22Rv1 (cell line): Measurements from ENCODE around the gene UNC13C.

Experiments
- H3K27ac ChIP-seq: fragments of 450-650 bp; 2 replicates; pipeline ENCODE4 v1.5.1; 2017
- ZFX ChIP-seq: fragments of 450-650 bp; IDR thresholded peaks from 2 replicates; pipeline ENCODE4 v1.6.1; 2017; ENCODE audit warnings: antibody characterized with exemption, borderline replicate concordance
- TF ChIP-seq, protein P1 (sequence below): fragments of 450-650 bp; IDR thresholded peaks from 2 replicates; pipeline ENCODE4 v1.5.1; 2017; ENCODE audit warnings: mild to moderate bottlenecking

Gene UNC13C

DNA sequence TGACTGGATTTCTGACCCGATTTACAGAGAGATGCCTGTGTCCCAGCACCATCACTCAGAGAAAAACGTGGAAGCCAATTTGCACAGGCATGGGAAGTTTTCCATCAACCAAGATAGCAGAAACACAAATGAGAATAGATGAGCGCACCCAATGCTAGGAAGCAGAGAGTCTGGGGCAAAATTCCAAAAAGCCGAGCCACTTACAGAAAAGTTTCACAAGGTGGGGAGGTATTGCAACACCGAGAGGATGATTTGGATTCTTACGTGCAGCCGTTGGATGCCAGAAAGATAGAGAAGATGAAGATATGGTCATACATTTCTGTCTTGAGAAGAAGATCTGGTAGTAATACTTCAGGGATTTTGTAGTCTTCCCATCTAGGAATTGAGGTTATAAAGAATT, 57.4 kb downstream of the UNC13C start:
- TF ChIP-seq, protein P1, sequence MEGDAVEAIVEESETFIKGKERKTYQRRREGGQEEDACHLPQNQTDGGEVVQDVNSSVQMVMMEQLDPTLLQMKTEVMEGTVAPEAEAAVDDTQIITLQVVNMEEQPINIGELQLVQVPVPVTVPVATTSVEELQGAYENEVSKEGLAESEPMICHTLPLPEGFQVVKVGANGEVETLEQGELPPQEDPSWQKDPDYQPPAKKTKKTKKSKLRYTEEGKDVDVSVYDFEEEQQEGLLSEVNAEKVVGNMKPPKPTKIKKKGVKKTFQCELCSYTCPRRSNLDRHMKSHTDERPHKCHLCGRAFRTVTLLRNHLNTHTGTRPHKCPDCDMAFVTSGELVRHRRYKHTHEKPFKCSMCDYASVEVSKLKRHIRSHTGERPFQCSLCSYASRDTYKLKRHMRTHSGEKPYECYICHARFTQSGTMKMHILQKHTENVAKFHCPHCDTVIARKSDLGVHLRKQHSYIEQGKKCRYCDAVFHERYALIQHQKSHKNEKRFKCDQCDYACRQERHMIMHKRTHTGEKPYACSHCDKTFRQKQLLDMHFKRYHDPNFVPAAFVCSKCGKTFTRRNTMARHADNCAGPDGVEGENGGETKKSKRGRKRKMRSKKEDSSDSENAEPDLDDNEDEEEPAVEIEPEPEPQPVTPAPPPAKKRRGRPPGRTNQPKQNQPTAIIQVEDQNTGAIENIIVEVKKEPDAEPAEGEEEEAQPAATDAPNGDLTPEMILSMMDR = no peak
- TF ChIP-seq ZFX = no peak
- H3K27ac ChIP-seq = no peak overlapping the region

DNA sequence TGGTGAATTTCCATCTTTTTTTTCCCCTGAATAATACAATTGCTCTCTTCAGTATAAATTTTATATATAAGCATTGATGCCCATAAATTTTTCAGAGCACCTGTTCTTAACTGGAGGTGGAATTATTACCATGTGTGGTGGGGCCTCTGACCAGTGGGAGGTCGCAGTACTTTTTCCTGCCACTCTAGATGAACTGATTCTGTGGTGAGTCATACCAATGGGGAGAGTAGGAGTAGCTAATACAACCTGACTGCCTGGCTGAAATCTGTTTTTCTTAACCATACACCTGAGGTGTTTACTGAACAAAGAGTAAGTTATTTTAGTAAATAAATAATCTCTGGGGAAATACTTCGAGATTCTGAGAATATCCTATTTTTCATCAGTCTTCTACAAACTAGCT, 67.2 kb downstream of the UNC13C start:
- no peak overlapping the region for H3K27ac ChIP-seq
- TF ChIP-seq, protein P1 = no peak
- no peak for TF ChIP-seq ZFX

DNA sequence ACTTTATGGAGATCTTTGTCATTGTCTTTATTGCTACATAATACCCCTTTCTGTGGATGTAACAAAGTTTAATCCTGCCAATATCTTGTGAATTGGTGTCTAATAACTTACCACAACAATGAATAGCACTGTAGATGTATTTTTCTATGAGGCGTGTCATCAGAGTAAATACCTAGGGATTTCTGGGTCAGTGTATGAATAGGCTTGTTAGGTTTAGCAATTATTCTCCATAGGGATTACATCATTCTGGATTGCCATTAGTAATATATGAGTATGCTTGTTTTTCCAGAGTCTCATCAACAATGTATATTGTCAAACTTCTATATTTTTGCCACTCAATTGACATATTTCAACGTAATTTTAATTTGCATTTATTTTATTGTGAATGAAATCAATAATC, 67.9 kb downstream of the UNC13C start:
- H3K27ac ChIP-seq = no peak overlapping the region
- TF ChIP-seq ZFX = no peak
- TF ChIP-seq, protein P1 = no peak

DNA sequence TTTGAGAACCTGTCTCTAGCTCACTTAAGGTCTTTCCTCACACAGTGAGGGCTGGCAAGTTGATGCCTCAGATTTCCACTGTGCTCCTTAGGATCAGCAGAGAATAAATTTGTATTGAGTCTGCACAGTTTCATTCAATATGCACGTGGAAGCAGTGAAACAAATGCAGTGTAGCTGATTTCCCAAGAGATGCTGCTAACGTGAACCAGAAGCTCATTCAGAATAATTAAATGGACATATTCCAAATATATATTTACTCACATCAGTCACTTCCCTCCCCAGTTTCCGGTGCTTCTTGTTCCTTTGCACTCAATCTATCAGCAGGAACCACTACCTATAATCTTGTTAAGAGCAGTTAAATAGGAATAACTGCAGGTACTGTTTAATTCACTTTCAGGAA, 86.1 kb downstream of the UNC13C start:
- no peak overlapping the region for H3K27ac ChIP-seq
- TF ChIP-seq, protein P1 = no peak
- no peak for TF ChIP-seq ZFX

DNA sequence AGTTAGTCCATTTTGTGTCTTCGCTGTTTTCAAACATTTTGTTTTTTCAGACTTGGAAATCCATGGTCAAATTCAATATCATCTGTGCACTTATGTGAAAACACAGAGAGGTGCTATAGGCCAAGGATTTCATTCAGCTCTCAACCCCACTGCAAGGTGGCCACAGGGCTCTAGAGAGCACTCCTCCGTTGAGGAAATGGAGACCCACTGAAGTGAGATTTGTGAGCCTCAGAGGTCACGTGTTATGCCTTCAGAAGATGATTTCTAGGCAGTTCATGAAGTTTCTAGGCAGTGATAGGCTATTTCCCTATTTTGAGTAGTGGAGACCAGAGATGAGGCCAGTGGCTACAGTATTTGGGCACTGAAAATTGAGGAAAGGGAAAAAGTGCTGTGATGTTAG, 88.2 kb downstream of the UNC13C start:
- TF ChIP-seq, protein P1 = no peak
- H3K27ac ChIP-seq = no peak overlapping the region

DNA sequence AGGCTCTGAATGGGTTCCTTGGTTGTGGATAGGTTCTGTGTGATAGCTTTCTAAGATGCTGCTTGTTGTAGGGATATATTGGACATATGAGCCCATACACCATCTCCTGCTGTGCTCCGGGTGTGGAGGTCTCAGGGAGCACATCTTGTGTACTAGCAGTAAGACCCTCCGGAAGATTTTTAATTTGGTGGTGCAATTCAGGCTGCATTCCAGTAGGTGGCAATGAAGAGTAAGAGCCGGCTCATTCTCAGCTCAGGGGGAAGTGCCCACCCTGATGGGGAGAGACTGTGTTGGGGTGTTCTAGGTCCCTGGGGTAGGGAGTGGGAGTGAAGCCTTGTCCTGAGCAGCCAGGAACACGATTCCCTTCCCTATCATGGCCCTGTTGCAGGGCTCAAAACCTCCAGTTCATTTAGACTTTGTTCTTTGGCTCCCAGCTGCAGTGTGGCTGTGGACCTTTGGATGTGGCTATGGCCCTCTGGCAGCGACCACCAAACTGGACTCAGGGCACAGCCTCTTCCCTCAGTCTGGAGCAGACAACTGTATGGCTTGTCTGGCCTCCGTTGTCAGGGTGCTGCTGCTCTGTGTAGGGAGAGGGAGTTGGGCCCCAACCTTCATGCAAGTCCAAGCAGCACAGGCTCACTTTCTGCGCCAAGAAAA, 104.7 kb downstream of the UNC13C start:
- no peak overlapping the region for H3K27ac ChIP-seq
- no peak for TF ChIP-seq ZFX
- TF ChIP-seq, protein P1 = peak; percentile 86

DNA sequence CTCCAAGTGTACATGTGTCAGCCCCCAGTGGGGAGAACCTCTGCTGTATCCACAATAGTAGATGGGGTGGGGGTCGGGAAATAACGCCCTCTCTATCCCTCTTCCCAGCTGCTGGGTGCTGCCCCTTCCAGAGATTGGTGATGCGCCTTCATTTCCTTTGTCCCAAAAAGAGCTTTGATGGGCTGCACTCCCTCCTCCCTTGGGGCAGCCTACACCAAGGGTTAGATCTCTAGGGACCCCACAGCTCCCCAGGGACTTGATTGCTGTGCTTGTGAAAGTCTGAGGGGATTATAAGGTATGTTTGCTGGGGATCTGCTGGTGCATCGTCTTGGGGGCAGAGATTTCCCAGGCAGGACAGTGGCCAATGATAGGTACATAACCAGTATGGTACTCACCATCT, 105.3 kb downstream of the UNC13C start:
- TF ChIP-seq ZFX = no peak
- TF ChIP-seq, protein P1 = no peak
- no peak overlapping the region for H3K27ac ChIP-seq
